ENCODE data around the gene VASH1. TPM values are rescaled to one million over a fixed set of nuclear protein-coding genes. Genes with fewer than 3 reads are reported as not detected.

The VASH1 gene
- total and polyA plus RNA-seq, 7 donors = 3.0 to 13.0 (median 3.7) TPM

- Histone ChIP-seq H3K36me3 (no peaks in the 10 kb centered on the region), H3K27me3 (no peaks in the 10 kb centered on the region), H3K4me1 (no peaks in the 10 kb centered on the region), H3K27ac (no peak overlapping the region), H3K9me3 (no peaks in the 10 kb centered on the region), H3K4me3 (no peak overlapping the region)
- TF ChIP-seq POLR2AphosphoS5 (IDR thresholded peaks at IDR 0.05) = no peak
- TF ChIP-seq POLR2A (IDR thresholded peaks at IDR 0.05) = no peak
- DNase-seq = no peak
- 72 to 84% methylated on average over 7 of the region's 7 CpGs for WGBS, 2 donors
- intact Hi-C loops (cut with DNase I) = no loop called here
Measured at GRCh38 chr14:76753541-76754198, 7.6 kb upstream of the VASH1 start.

- Histone ChIP-seq H3K4me3 (no peak overlapping the region), H3K27ac (no peak overlapping the region), H3K4me1 (no peaks in the 10 kb centered on the region), H3K9me3 (no peaks in the 10 kb centered on the region), H3K36me3 (no peaks in the 10 kb centered on the region), H3K27me3 (no peaks in the 10 kb centered on the region)
- 82 to 87% methylated on average over 7 of the region's 7 CpGs for WGBS, 2 donors
- DNase-seq = no peak
- no peak for TF ChIP-seq EP300 (IDR thresholded peaks at IDR 0.05)
- no peak for TF ChIP-seq POLR2AphosphoS5 (IDR thresholded peaks at IDR 0.05)
- TF ChIP-seq CTCF (IDR thresholded peaks at IDR 0.05) = no peak
- TF ChIP-seq POLR2A (IDR thresholded peaks at IDR 0.05) = no peak
- intact Hi-C loops (cut with DNase I) = no loop called here
Measured at GRCh38 chr14:76754586-76754985, 6.7 kb upstream of the VASH1 start.

- H3K9me3 ChIP-seq = no peaks in the 10 kb centered on the region
- H3K4me1 ChIP-seq = peaks cover 0 to 6% (median 4%) of the 10 kb centered on the region in 4 donors
- TF ChIP-seq POLR2A (IDR thresholded peaks at IDR 0.05) = no peak
- no peak for TF ChIP-seq POLR2AphosphoS5 (IDR thresholded peaks at IDR 0.05)
- no peak for TF ChIP-seq CTCF (IDR thresholded peaks at IDR 0.05)
- TF ChIP-seq EP300 (IDR thresholded peaks at IDR 0.05) = no peak
- intact Hi-C loops (cut with DNase I) = no loop called here
- no peak overlapping the region for H3K4me3 ChIP-seq
- H3K36me3 ChIP-seq = no peaks in the 10 kb centered on the region
- DNase-seq = no peak
- no peak overlapping the region for H3K27ac ChIP-seq
- 76 to 84% methylated on average over 9 of the region's 9 CpGs for WGBS, 2 donors
- H3K27me3 ChIP-seq = no peaks in the 10 kb centered on the region
Measured at GRCh38 chr14:76755610-76756370, 5.5 kb upstream of the VASH1 start.

- peaks cover 0 to 9% (median 8%) of the 10 kb centered on the region in 4 donors for H3K4me1 ChIP-seq
- WGBS, 2 donors = 61 to 75% methylated on average over 6 of the region's 6 CpGs
- intact Hi-C loops (cut with DNase I) = no loop called here
- H3K27ac ChIP-seq = no peak overlapping the region
- DNase-seq = no peak
- H3K9me3 ChIP-seq = no peaks in the 10 kb centered on the region
- TF ChIP-seq POLR2A (IDR thresholded peaks at IDR 0.05) = no peak
- no peak for TF ChIP-seq POLR2AphosphoS5 (IDR thresholded peaks at IDR 0.05)
- TF ChIP-seq EP300 (IDR thresholded peaks at IDR 0.05) = no peak
- H3K36me3 ChIP-seq = no peaks in the 10 kb centered on the region
- no peaks in the 10 kb centered on the region for H3K27me3 ChIP-seq
- no peak overlapping the region for H3K4me3 ChIP-seq
Measured at GRCh38 chr14:76756371-76756750, 4.9 kb upstream of the VASH1 start.

- WGBS, 2 donors = 61 to 85% methylated on average over 4 of the region's 4 CpGs
- DNase-seq = no peak
- Histone ChIP-seq H3K36me3 (no peaks in the 10 kb centered on the region), H3K27ac (no peak overlapping the region), H3K4me3 (no peak overlapping the region), H3K27me3 (no peaks in the 10 kb centered on the region), H3K4me1 (peaks cover 0 to 25% (median 18%) of the 10 kb centered on the region in 4 donors), H3K9me3 (no peaks in the 10 kb centered on the region)
- TF ChIP-seq CTCF (IDR thresholded peaks at IDR 0.05) (no peak), POLR2AphosphoS5 (IDR thresholded peaks at IDR 0.05) (no peak), POLR2A (IDR thresholded peaks at IDR 0.05) (no peak), EP300 (IDR thresholded peaks at IDR 0.05) (no peak)
- intact Hi-C loops (cut with DNase I) = no loop called here
Measured at GRCh38 chr14:76759589-76759988, 1.7 kb upstream of the VASH1 start.

Measured in sigmoid colon (tissue), 7 donors.